Measurements from ENCODE around the gene JPH4. TPM values are rescaled to one million over a fixed set of nuclear protein-coding genes. Genes with fewer than 3 reads are reported as not detected.
"Not testable (repeated sequence)": the region's sequence is repeated elsewhere in the genome, so short reads cannot be mapped to it uniquely, and the experiment has no call there.

The JPH4 gene
- total RNA-seq, 1 donor from 2014 or later: 7.4 TPM

DNA sequence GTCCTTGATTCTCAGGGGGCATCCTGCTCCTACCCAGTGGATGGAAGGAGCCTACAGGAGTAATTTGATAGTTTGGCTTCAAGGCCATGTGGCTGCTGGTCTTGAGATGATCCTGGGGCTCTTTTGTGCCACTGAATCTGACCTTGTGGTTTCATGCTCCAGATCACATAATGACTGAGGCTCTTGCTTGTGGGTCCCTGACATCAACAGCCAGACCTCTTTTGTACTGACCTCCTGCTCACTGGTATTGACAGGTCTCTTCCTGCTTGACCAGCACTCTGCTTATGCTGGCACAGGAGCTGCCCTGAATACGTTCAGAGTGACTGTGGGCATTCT is 23.2 kb upstream of the JPH4 start:
- H3K9me3 Mint-ChIP-seq: peaks cover 20% of the 10 kb centered on the region
- no peak for DNase-seq (ENCODE audit: low spot score in 2 of 2, unreplicated experiment in 2 of 2)
- TF ChIP-seq, protein P1, sequence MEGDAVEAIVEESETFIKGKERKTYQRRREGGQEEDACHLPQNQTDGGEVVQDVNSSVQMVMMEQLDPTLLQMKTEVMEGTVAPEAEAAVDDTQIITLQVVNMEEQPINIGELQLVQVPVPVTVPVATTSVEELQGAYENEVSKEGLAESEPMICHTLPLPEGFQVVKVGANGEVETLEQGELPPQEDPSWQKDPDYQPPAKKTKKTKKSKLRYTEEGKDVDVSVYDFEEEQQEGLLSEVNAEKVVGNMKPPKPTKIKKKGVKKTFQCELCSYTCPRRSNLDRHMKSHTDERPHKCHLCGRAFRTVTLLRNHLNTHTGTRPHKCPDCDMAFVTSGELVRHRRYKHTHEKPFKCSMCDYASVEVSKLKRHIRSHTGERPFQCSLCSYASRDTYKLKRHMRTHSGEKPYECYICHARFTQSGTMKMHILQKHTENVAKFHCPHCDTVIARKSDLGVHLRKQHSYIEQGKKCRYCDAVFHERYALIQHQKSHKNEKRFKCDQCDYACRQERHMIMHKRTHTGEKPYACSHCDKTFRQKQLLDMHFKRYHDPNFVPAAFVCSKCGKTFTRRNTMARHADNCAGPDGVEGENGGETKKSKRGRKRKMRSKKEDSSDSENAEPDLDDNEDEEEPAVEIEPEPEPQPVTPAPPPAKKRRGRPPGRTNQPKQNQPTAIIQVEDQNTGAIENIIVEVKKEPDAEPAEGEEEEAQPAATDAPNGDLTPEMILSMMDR (IDR thresholded peaks at IDR 0.05; ENCODE audit: unreplicated experiment): no peak
- no peak overlapping the region for H3K27ac Mint-ChIP-seq
- no peaks in the 10 kb centered on the region for H3K36me3 Mint-ChIP-seq
- H3K4me1 Mint-ChIP-seq: no peaks in the 10 kb centered on the region
- H3K4me3 Mint-ChIP-seq: no peak overlapping the region
- peaks cover 2% of the 10 kb centered on the region for H3K27me3 Mint-ChIP-seq (ENCODE audit: low read depth)

DNA sequence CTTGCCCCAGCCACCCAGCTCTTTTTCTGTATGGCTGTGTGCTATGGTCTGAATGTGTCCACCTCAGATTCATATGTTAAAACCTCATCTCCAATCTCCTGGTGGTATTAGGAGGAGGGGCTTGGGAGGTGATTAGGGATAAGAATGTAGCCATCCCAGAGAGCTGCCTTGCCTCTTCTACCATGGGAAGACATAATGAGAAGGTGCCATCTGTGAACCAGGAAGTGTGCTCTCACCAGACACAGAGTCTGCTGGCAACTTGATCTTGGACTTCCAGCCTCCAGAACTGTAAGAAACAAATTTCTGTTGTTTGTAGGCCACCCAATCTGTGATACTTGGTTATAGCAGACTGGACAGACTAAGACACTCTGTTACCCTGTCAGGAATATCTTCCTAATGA is 22.8 kb upstream of the JPH4 start:
- H3K4me1 Mint-ChIP-seq: no peaks in the 10 kb centered on the region
- H3K9me3 Mint-ChIP-seq: peaks cover 17% of the 10 kb centered on the region
- H3K27ac Mint-ChIP-seq: no peak overlapping the region
- no peak for DNase-seq (ENCODE audit: low spot score in 2 of 2, unreplicated experiment in 2 of 2)
- peaks cover 2% of the 10 kb centered on the region for H3K27me3 Mint-ChIP-seq (ENCODE audit: low read depth)
- TF ChIP-seq, protein P1 (IDR thresholded peaks at IDR 0.05; ENCODE audit: unreplicated experiment): no peak
- H3K4me3 Mint-ChIP-seq: no peak overlapping the region
- no peaks in the 10 kb centered on the region for H3K36me3 Mint-ChIP-seq

DNA sequence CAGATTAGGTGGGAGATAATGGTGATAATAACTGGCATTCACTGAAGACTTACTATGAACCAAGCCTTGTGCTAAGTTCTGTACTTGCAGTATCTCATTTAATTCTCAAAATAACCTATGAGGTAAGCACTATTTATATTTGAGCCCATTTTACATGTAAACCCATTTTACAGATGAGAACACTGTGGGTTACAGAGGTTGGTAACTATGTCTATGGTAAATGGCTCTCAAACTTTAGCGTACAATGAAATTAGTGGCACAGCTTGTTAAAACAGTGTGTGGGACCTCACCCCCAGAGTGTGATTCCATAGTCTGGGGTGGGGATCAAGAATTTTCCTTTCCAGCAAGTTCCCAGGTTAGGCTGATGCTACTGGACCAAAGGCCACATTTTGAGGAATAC is 22.2 kb upstream of the JPH4 start:
- no peaks in the 10 kb centered on the region for H3K4me1 Mint-ChIP-seq

DNA sequence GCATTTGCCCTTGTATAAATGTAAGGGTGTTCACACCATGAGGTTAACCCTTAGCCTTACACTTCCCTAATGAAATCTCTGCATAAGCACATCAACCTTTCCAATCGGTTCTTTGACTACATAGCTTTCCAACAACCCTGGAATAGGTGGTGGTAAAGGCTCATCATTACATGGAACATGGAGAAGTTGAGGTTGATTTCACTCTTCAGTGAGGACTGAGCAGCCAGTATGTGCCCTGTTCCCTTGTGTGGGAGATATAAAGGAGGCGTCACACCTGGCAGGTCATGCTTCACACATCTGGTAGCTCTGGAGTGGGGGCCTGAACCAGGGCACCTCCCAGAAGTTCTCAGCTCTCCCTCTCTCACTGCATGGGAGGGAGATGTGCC is 21.7 kb upstream of the JPH4 start:
- DNase-seq (ENCODE audit: low spot score in 2 of 2, unreplicated experiment in 2 of 2): no peak
- Mint-ChIP-seq H3K27ac (no peak overlapping the region), H3K36me3 (no peaks in the 10 kb centered on the region), H3K9me3 (peaks cover 16% of the 10 kb centered on the region), H3K4me1 (no peaks in the 10 kb centered on the region), H3K27me3 (ENCODE audit: low read depth) (peaks cover 2% of the 10 kb centered on the region), H3K4me3 (no peak overlapping the region)
- TF ChIP-seq, protein P1 (IDR thresholded peaks at IDR 0.05; ENCODE audit: unreplicated experiment): no peak

More for the DNA sequence above, 22.2 kb upstream of the JPH4 start:
- H3K27me3 Mint-ChIP-seq (ENCODE audit: low read depth): peaks cover 2% of the 10 kb centered on the region
- H3K27ac Mint-ChIP-seq: no peak overlapping the region
- H3K4me3 Mint-ChIP-seq: no peak overlapping the region
- no peak for DNase-seq (ENCODE audit: low spot score in 2 of 2, unreplicated experiment in 2 of 2)
- TF ChIP-seq, protein P1 (IDR thresholded peaks at IDR 0.05; ENCODE audit: unreplicated experiment): no peak
- no peaks in the 10 kb centered on the region for H3K36me3 Mint-ChIP-seq
- peaks cover 14% of the 10 kb centered on the region for H3K9me3 Mint-ChIP-seq

DNA sequence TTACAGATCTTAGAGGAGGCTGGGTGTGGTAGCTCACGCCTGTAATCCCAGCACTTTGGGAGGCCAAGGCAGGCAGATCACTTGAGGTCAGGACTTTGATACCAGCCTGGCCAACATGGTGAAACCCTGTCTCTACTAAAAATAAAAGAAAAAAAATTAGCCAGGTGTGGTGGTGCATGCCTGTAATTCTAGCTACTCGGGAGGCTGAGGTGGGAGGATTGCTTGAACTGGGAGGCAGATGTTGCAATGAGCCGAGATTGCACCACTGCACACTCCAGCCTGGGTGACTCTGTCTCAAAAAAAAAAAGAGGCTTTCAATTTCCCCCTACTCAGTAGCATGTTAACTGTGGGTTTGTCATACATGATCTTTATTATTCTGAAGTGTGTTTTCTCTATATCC is 15.6 kb upstream of the JPH4 start:
- not testable (repeated sequence) for H3K36me3 Mint-ChIP-seq; H3K27me3 Mint-ChIP-seq (ENCODE audit: low read depth); H3K4me1 Mint-ChIP-seq; DNase-seq (ENCODE audit: low spot score in 2 of 2, unreplicated experiment in 2 of 2); H3K4me3 Mint-ChIP-seq; H3K27ac Mint-ChIP-seq
- peaks cover 16% of the 10 kb centered on the region for H3K9me3 Mint-ChIP-seq

DNA sequence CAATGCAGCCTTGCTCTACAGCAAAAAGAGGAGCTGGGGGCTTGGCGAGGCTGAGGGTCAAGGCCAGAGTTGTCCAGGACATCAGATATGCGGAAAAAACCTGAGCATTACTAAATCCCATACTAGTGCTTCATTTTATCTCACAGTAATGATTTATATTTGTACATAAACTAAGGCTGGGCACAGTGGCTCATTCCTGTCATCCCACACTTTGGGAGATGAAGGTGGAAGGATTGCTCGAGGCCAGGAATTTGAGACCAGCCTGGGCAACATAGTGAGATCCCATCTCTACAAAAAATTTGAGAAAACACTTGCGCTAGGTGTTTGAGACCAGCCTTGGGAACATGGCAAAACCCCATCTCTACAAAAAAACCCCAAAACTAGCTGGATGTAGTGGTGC is 11.6 kb upstream of the JPH4 start:
- Mint-ChIP-seq H3K9me3 (peaks cover 11% of the 10 kb centered on the region), H3K27ac (no peak overlapping the region), H3K36me3 (no peaks in the 10 kb centered on the region), H3K4me3 (no peak overlapping the region), H3K4me1 (peaks cover 14% of the 10 kb centered on the region), H3K27me3 (ENCODE audit: low read depth) (peaks cover 24% of the 10 kb centered on the region)
- DNase-seq (ENCODE audit: low spot score in 2 of 2, unreplicated experiment in 2 of 2): no peak
- TF ChIP-seq, protein P1 (IDR thresholded peaks at IDR 0.05; ENCODE audit: unreplicated experiment): no peak
